ENCODE measurements around the gene KRT2. TPM values are rescaled to one million over a fixed set of nuclear protein-coding genes. Genes with fewer than 3 reads are reported as not detected.

Gene KRT2
- total RNA-seq, 2 experiments from 2014 or later = 0.10 TPM

DNA sequence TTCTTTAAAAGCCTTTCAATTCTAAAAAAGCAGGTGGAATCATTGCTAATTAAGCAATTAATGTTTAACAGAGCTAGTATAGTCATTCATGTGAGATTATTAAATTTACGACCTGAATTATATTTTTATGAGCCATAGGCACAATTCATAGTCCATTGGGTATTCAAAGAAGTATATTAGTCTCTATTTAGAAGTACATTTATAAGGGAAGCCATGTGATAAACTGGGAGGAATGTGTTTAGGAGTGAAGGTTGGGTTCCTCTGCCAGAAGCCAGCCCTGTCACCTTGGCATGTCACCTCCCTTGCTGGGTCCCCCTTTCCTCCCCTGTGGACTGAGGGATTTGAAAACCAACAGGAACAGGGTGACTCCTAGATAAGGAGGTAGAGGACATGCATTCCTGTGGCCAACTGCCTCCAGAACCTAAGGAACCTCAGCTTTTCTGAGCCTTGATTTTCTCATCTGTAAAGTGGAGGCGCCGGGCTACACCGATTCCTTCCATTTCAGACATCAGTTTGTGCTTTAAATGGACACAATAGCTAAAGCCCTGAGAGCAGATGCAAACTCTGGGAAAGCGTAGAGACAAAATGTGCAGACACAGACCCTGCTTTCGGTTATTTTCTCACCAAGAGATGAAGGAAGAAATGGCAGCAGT, 5.4 kb upstream of the KRT2 start:
- peaks cover 3% of the 10 kb centered on the region for H3K36me3 Mint-ChIP-seq (ENCODE audit: low read depth)

DNA sequence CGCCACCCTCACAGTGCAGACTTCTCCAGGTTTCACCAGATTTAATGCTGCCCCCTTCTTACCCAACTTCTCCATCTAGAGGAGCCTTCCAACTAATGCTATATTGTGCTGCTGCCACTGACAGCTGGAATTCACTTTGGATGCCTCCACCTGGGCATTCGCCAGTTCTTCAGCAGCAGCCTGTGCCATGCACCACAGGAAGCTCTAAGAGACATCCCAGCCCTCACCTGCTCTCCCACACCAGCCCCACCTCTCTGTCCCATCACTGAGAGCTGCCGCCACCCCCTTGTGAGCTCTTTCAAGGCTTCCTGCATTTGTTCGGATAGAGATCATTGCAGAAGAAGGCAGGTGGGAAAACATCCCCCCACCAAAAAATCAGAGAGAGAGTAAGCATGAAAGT, 4.6 kb upstream of the KRT2 start:
- H3K9me3 Mint-ChIP-seq = peaks cover 3% of the 10 kb centered on the region
- H3K27ac Mint-ChIP-seq = no peak overlapping the region
- no peak overlapping the region for H3K4me3 Mint-ChIP-seq
- DNase-seq = no peak
- peaks cover 13% of the 10 kb centered on the region for H3K4me1 Mint-ChIP-seq
- POLR2A ChIA-PET = no interaction called here
- CTCF ChIA-PET = no interaction called here
- H3K36me3 Mint-ChIP-seq (ENCODE audit: low read depth) = peaks cover 5% of the 10 kb centered on the region
- H3K27me3 Mint-ChIP-seq = peaks cover 24% of the 10 kb centered on the region

More for the DNA sequence above, 5.4 kb upstream of the KRT2 start:
- H3K27ac Mint-ChIP-seq = no peak overlapping the region
- H3K4me3 Mint-ChIP-seq = no peak overlapping the region
- peaks cover 19% of the 10 kb centered on the region for H3K4me1 Mint-ChIP-seq
- no peak for DNase-seq
- ChIA-PET CTCF (no interaction called here), POLR2A (no interaction called here)
- H3K9me3 Mint-ChIP-seq = no peaks in the 10 kb centered on the region
- H3K27me3 Mint-ChIP-seq = peaks cover 24% of the 10 kb centered on the region

DNA sequence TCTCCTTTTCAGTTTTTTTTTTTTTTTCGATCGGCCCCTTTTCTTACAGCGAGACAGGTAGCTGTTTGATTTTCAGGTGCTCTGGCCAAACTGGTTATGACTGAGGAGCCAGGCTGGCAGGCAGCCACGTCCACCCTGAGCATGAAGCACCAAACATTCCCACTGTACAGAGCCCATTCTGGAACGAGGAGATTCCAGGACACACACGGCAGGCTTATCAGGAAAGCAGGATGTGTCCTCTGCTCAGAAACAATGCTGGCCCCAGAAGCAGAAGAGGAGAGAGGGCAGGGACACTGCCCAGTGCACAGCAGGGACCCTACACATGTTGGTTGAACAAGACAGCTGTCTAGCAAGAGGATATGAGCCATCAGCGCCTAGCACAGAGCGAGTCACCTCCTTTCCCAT, 3.7 kb upstream of the KRT2 start:
- Mint-ChIP-seq H3K4me1 (peaks cover 13% of the 10 kb centered on the region), H3K9me3 (peaks cover 3% of the 10 kb centered on the region), H3K27ac (no peak overlapping the region), H3K4me3 (no peak overlapping the region), H3K36me3 (ENCODE audit: low read depth) (peaks cover 5% of the 10 kb centered on the region), H3K27me3 (peaks cover 24% of the 10 kb centered on the region)
- ChIA-PET CTCF (no interaction called here), POLR2A (no interaction called here)
- DNase-seq = no peak

DNA sequence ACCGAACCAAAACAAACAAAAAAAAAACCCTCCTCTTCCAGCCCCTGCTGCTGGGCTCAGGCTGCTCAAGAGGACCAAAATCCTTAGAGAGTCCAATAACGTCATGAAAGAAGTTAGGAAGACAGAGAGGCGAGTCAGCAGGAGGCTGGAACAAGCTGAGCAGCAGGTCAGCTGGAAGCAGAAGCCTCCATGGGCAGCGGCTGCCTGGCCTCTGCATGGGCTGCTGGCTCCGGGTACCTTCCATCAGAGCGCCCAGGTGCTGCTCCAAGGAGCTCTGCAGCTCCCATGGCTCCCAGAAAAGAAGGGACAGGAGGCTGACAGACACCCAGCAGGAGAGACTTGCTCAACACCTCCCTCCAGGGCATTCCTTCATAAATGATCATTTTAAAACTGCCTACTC, 3.2 kb upstream of the KRT2 start:
- ChIA-PET CTCF (no interaction called here), POLR2A (no interaction called here)
- no peak overlapping the region for H3K4me3 Mint-ChIP-seq

DNA sequence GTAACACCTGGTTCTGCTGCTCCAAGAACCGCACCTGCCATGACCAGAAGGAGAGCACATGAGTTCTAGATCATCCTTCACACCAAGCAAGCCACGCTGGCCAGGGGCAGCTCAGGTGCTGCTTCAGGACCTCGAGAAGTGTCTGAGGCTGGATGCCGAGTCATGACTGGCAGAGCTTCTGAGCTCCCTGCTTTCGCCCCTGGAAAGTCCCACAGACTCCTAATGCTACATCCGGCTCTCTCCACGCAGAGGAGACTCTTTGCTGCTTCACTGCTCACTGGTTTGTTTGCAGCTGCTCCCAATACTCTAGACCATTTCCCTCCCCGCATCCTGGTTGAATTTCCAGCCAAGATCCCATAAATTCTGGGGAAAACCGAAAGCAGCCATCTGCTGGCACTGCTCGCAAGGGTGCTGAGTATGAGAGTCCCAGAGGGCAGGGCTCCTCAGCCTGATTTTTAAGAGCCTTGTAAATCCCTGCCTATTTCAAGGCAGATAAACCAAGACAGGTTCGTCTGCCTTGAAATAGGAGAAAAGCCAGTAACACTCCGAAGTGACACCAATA, 1.4 kb downstream of the KRT2 start:
- Mint-ChIP-seq H3K9me3 (peaks cover 3% of the 10 kb centered on the region), H3K27ac (no peak overlapping the region), H3K27me3 (peaks cover 14% of the 10 kb centered on the region), H3K4me3 (no peak overlapping the region), H3K36me3 (ENCODE audit: low read depth) (peaks cover 12% of the 10 kb centered on the region), H3K4me1 (peaks cover 58% of the 10 kb centered on the region)
- ChIA-PET CTCF (interaction anchor here (1.1 kb wide), 1 partner anchor 15 kb away, joined by 3 read pairs; no protein-coding TSS in a partner anchor), POLR2A (no interaction called here)
- no peak for DNase-seq

More for the DNA sequence above, 3.2 kb upstream of the KRT2 start:
- DNase-seq = no peak
- Mint-ChIP-seq H3K4me1 (peaks cover 17% of the 10 kb centered on the region), H3K36me3 (ENCODE audit: low read depth) (peaks cover 5% of the 10 kb centered on the region), H3K27ac (no peak overlapping the region), H3K9me3 (peaks cover 3% of the 10 kb centered on the region), H3K27me3 (peaks cover 24% of the 10 kb centered on the region)

DNA sequence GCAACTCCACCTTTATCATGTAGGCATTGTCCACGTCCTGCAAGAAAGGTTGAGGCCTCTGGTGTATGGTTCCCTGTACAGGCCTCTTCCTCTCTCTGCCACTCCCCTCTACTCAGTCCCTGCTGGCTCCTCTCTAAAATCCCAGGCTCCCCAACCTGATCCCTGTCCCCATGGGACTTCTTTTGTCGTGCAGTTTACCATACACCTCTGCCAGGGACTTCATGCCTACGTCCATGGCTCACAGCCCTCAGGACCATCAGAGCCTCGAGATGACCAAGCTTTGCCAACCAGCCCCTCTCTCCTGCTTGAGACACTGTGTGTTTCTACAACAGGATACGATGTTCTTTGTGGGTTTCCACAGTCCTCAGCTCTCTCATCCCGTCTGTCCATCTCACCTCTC, 2.9 kb downstream of the KRT2 start:
- ChIA-PET POLR2A (no interaction called here), CTCF (interaction anchor here (1.4 kb wide), 1 partner anchor 15 kb away, joined by 7 read pairs; no protein-coding TSS in a partner anchor)
- Mint-ChIP-seq H3K4me1 (peaks cover 73% of the 10 kb centered on the region), H3K36me3 (ENCODE audit: low read depth) (peaks cover 26% of the 10 kb centered on the region), H3K4me3 (no peak overlapping the region), H3K9me3 (peaks cover 16% of the 10 kb centered on the region), H3K27ac (peak overlapping the region; percentile 57), H3K27me3 (peaks cover 9% of the 10 kb centered on the region)
- DNase-seq = no peak

DNA sequence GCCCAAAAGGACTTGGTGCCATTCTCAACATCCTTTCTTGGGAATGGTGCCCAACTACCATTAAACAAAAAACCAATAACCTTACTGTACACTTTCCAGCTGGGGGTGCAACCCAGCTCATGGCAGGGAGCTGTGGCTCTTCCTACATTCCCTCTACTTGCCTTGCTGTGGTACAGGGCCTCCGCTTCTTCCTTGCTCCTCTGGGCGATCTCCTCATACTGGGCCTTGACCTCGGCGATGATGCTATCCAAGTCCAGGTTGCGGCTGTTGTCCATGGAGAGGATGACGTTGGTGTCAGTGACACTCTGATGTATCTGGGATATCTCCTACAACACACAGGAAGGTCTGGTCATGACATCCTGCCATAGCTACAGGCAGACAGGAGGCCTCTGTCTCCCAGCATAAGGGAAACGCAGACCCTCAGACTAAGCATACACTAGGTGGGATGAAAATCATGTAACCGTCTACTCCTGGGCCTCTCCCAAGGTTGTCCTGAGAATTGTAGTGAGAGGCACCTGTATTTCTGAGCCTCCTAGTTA, 3.9 kb downstream of the KRT2 start:
- peaks cover 27% of the 10 kb centered on the region for H3K36me3 Mint-ChIP-seq (ENCODE audit: low read depth)
- POLR2A ChIA-PET = no interaction called here
- DNase-seq = no peak
- H3K4me3 Mint-ChIP-seq = no peak overlapping the region
- peak overlapping the region; percentile 10 for H3K27ac Mint-ChIP-seq
- peaks cover 16% of the 10 kb centered on the region for H3K9me3 Mint-ChIP-seq
- H3K27me3 Mint-ChIP-seq = peaks cover 3% of the 10 kb centered on the region
- H3K4me1 Mint-ChIP-seq = peaks cover 74% of the 10 kb centered on the region
- CTCF ChIA-PET = interaction anchor here (0.9 to 1.4 kb wide), 2 partner anchors 15 to 16 kb away, joined by 3 to 7 read pairs; no protein-coding TSS in a partner anchor

DNA sequence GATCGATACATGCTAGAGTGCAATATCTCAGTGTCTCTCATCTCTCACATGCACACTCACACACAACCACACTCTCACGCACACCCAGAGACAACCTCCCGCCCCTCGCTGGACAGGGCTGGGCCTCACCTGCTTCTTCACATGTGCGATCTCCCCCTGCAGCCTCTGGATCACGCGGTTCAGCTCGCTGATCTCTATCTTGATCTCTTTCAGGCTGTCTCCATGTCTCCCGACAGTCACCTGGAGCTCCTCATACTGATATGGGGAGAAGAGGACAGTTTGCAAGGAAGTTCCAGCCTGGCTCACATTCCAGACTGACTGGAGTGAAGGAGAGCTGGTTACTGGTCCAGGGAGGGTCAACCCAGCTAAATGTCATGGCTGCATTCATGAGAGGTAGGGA, 4.4 kb downstream of the KRT2 start:
- H3K9me3 Mint-ChIP-seq = peaks cover 16% of the 10 kb centered on the region

DNA sequence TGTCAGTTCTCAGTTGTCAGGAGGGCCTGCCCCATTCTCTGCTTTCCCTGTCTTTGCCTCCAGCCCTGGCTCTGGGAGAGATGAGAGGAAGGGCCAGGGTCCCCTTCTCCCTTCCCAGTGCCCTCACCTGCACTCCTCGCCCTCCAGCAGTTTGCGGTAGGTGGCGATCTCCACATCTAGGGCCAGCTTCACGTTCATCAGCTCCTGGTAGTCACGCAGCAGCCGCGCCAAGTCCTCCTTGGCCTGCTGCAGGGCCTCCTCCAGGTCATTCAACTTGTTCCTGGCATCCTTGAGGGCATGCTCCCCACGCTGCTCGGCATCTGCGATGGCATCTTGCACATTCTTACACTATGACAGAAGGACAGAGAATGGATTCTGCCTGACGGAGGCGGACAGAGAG, 5.4 kb downstream of the KRT2 start:
- Mint-ChIP-seq H3K27ac (peak overlapping the region; percentile 100), H3K36me3 (ENCODE audit: low read depth) (peaks cover 22% of the 10 kb centered on the region), H3K27me3 (no peaks in the 10 kb centered on the region), H3K4me1 (peaks cover 85% of the 10 kb centered on the region), H3K9me3 (peaks cover 13% of the 10 kb centered on the region), H3K4me3 (no peak overlapping the region)
- ChIA-PET POLR2A (no interaction called here), CTCF (no interaction called here)
- DNase-seq = no peak

More for the DNA sequence above, 4.4 kb downstream of the KRT2 start:
- H3K36me3 Mint-ChIP-seq (ENCODE audit: low read depth) = peaks cover 26% of the 10 kb centered on the region
- H3K27ac Mint-ChIP-seq = peak overlapping the region; percentile 100
- peaks cover under 1% of the 10 kb centered on the region for H3K27me3 Mint-ChIP-seq
- ChIA-PET CTCF (interaction anchor here (0.9 kb wide), 1 partner anchor 14 kb away, joined by 3 read pairs; no protein-coding TSS in a partner anchor), POLR2A (no interaction called here)
- no peak overlapping the region for H3K4me3 Mint-ChIP-seq
- peaks cover 76% of the 10 kb centered on the region for H3K4me1 Mint-ChIP-seq
- no peak for DNase-seq

DNA sequence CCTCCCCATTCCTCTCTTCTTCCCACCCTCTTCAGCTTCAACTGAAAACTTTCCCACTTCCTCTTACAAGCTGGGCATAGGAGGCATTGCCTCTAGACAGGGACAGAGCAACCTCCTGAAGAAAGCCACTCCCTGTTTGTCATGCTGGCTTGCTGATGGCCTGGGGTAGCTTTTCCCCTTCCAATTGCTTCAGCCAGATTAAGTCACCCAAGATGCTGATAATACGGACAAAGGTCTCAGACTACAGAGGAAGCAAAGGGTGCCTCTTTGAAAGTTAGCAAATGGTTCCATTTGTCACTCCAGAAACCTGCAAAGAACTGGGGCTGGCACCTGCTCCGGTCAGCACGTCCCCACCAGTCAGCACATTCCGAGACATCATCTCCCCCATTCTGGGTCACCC, 6.0 kb downstream of the KRT2 start:
- ChIA-PET POLR2A (no interaction called here), CTCF (no interaction called here)
- Mint-ChIP-seq H3K9me3 (peaks cover 13% of the 10 kb centered on the region), H3K36me3 (ENCODE audit: low read depth) (peaks cover 22% of the 10 kb centered on the region), H3K4me3 (peak overlapping the region; percentile 53), H3K4me1 (peaks cover 87% of the 10 kb centered on the region), H3K27me3 (no peaks in the 10 kb centered on the region), H3K27ac (peak overlapping the region; percentile 100)
- DNase-seq = no peak

DNA sequence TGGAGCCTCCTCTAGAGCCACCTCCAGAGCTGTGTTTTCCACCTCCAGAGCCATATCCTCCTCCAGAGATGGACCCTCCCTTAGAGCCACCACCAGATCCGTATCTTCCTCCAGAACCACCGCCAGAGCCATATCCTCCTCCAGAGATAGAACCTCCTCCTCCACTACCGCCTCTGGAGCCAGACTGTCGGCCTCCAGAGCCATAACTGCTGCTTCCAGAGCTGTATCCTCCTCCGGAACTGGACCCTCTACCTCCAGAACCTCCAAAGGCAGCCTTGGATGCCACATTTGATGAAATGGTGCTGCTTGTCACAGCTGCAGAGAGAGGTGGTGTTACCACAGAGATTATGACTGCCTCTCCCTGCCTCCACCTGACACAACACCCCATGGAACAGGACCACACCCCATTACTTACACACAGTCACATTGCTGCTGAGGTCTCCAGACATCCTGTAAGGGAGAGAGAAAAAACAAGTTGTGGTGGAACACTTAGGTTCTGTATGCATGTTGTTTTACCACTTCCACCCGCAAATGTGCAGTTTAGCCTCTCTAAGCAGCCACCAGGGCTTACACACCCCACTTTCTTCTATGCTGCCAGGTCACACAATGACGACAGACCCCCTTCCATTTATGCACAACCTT, 6.8 kb downstream of the KRT2 start:
- ChIA-PET CTCF (interaction anchor here (1.0 kb wide), 1 partner anchor 14 kb away, joined by 4 read pairs; no protein-coding TSS in a partner anchor), POLR2A (interaction anchor here (0.5 kb wide), 1 partner anchor 614 kb away, joined by 5 read pairs; no protein-coding TSS in a partner anchor)
- Mint-ChIP-seq H3K36me3 (ENCODE audit: low read depth) (peaks cover 22% of the 10 kb centered on the region), H3K9me3 (peaks cover 15% of the 10 kb centered on the region), H3K4me1 (peaks cover 83% of the 10 kb centered on the region), H3K27ac (peak overlapping the region; percentile 100), H3K4me3 (peak overlapping the region; percentile 53), H3K27me3 (peaks cover 3% of the 10 kb centered on the region)
- peak; percentile 87 for DNase-seq

DNA sequence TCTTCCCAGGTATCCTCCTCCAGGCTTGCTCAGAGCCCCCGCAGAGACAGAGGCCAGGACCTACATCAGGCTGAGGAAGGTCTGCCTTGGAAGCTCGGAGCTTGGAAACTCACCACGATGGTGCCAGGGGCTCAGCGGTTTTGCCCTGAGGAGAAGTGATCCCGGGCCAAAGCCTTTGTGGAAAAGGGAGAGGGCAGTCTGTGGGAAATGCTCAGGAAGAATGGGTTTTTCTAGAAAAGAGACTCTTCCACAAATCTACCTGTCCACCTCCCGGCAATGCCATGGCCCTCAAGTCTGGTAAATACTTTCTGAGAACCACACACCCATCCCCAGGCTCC, 8.0 kb downstream of the KRT2 start:
- CTCF ChIA-PET = interaction anchor here (1.4 kb wide), 1 partner anchor 34 kb away, joined by 4 read pairs; no protein-coding TSS in a partner anchor
- peak overlapping the region; percentile 100 for H3K27ac Mint-ChIP-seq
- no peak for DNase-seq
- H3K27me3 Mint-ChIP-seq = peaks cover 7% of the 10 kb centered on the region
- H3K36me3 Mint-ChIP-seq (ENCODE audit: low read depth) = peaks cover 22% of the 10 kb centered on the region
- H3K4me1 Mint-ChIP-seq = peaks cover 71% of the 10 kb centered on the region
- no peak overlapping the region for H3K4me3 Mint-ChIP-seq
- H3K9me3 Mint-ChIP-seq = peaks cover 19% of the 10 kb centered on the region
- POLR2A ChIA-PET = no interaction called here

Data from activated CD4-positive, alpha-beta T cell treated with anti-CD3 and anti-CD28 coated beads, Interleukin-2, amount 10 ng/mL, durations not matched to agents 7 days and 5 days (primary cell).